HG03064 (cell line): Measurements from ENCODE around the gene MRPL28.

Experiments used
- ATAC-seq: cut with Tn5 transposase; IDR thresholded peaks from one replicate; pipeline ENCODE4 v1.9.1; 2021; ENCODE audit warnings: low read depth; ENCODE audit not compliant: unreplicated experiment

The MRPL28 gene

GRCh38 chr16:320206-320605 lies 50.1 kb downstream of the MRPL28 start:
- no peak for ATAC-seq

- no peak for ATAC-seq
These were observed 51.7 kb downstream of the MRPL28 start for GRCh38 chr16:318628-319027.

GRCh38 chr16:317583-317982 lies 52.8 kb downstream of the MRPL28 start:
- ATAC-seq, result no peak
